Measurements from ENCODE around the gene CCDC158.
"Not testable (repeated sequence)": the region's sequence is repeated elsewhere in the genome, so short reads cannot be mapped to it uniquely, and the experiment has no call there.

CCDC158 gene

DNA sequence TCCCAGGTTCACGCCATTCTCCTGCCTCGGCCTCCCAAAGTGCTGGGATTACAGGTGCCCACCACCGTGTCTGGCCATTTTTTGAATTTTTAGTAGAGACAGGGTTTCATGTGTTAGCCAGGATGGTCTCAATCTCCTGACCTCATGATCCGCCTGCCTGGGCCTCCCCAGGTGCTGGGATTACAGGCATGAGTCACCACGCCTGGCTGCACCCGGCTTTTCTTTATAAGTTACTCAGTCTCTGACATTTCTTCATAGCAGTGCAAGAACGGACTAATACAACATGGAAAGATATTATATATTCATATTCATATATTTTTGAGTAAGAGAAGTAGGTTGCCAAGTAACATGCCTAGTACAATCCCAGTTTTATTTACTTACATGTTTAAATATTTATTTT lies 36.9 kb upstream of the CCDC158 start:
- TF ChIP-seq, protein P1, sequence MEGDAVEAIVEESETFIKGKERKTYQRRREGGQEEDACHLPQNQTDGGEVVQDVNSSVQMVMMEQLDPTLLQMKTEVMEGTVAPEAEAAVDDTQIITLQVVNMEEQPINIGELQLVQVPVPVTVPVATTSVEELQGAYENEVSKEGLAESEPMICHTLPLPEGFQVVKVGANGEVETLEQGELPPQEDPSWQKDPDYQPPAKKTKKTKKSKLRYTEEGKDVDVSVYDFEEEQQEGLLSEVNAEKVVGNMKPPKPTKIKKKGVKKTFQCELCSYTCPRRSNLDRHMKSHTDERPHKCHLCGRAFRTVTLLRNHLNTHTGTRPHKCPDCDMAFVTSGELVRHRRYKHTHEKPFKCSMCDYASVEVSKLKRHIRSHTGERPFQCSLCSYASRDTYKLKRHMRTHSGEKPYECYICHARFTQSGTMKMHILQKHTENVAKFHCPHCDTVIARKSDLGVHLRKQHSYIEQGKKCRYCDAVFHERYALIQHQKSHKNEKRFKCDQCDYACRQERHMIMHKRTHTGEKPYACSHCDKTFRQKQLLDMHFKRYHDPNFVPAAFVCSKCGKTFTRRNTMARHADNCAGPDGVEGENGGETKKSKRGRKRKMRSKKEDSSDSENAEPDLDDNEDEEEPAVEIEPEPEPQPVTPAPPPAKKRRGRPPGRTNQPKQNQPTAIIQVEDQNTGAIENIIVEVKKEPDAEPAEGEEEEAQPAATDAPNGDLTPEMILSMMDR (conservative IDR thresholded peaks at IDR 0.05; ENCODE audit: low read depth, low read length), result no peak
- peak; percentile 28 for DNase-seq (ENCODE audit: low read depth)
- H3K4me3 ChIP-seq (ENCODE audit: low read depth, low read length), result no peak overlapping the region

- DNase-seq (ENCODE audit: low read depth); H3K4me3 ChIP-seq (ENCODE audit: low read depth, low read length): not testable (repeated sequence)
Observed at GRCh38 chr4:76454073-76454472, 33.1 kb upstream of the CCDC158 start.

DNA sequence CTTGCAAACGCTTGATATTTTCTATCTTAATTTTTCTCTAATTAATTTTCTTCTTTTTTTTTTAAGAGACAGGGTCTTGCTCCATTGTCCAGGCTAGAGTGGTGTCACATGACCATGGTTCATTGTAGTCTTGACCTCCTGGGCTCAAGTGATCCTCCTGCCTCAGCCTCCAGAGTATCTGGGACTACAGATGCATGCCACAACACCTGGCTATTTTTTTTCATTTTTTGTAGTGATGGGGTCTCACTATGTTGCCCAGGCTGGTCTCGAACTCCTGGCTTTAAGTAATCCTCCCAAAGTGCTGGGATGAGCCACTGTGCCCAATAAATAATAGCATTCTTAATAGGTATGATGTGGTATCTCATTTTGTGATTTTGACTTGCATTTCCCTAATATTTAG lies 32.3 kb upstream of the CCDC158 start:
- H3K4me3 ChIP-seq (ENCODE audit: low read depth, low read length), result no peak overlapping the region
- TF ChIP-seq, protein P1 (conservative IDR thresholded peaks at IDR 0.05; ENCODE audit: low read depth, low read length), result no peak
- no peak for DNase-seq (ENCODE audit: low read depth)

GRCh38 chr4:76449833-76450232 lies 28.9 kb upstream of the CCDC158 start:
- H3K4me3 ChIP-seq (ENCODE audit: low read depth, low read length), result no peak overlapping the region
- TF ChIP-seq, protein P1 (conservative IDR thresholded peaks at IDR 0.05; ENCODE audit: low read depth, low read length), result no peak
- peak; percentile 50 for DNase-seq (ENCODE audit: low read depth)

DNA sequence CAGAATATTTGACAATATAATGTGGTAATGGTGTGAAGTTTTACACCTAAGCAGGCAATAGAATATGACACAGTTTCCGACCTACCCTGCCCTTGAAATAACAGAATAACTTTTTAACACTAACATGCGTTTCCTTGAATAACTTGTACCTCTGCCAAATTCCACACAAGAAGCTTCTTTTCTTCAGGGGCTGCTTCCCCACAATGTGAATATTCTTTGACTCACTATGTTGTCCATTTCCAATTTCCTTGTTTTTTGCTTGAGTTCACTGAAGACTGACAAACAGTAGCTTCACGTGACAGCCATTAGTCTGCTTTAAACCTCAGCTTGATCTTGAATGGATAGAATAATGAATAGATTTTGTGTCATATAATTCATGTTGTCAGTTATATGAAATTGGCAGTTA lies 28.4 kb upstream of the CCDC158 start:
- DNase-seq (ENCODE audit: low read depth), result peak; percentile 42
- no peak overlapping the region for H3K4me3 ChIP-seq (ENCODE audit: low read depth, low read length)
- TF ChIP-seq, protein P1 (conservative IDR thresholded peaks at IDR 0.05; ENCODE audit: low read depth, low read length), result no peak

DNA sequence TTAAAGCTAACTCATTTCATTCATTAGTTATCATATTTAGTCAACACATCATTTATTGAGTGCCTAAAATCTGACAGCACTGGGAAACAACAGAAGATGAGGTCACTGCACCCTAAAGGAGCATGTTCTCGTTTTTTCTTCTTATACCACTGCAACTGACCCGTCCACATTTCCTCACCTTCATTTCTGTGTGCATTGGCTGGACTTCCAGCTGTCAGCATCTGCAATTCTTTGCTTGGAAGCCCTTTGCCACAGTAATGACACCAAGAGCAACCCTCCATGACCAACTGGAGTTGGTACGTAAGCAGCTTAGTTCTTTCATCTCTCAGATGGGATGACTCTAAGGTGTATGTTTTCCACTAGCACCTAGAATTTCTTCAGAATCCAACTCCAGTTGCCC lies 27.3 kb upstream of the CCDC158 start:
- TF ChIP-seq, protein P1 (conservative IDR thresholded peaks at IDR 0.05; ENCODE audit: low read depth, low read length), result no peak
- no peak for DNase-seq (ENCODE audit: low read depth)
- no peak overlapping the region for H3K4me3 ChIP-seq (ENCODE audit: low read depth, low read length)

GRCh38 chr4:76447393-76447851 lies 26.5 kb upstream of the CCDC158 start:
- DNase-seq (ENCODE audit: low read depth), result peak; percentile 42

More at GRCh38 chr4:76447393-76447851, 26.5 kb upstream of the CCDC158 start:
- TF ChIP-seq, protein P1 (conservative IDR thresholded peaks at IDR 0.05; ENCODE audit: low read depth, low read length), result no peak
- H3K4me3 ChIP-seq (ENCODE audit: low read depth, low read length), result no peak overlapping the region

Data from choroid plexus epithelial cell (primary cell).